ENCODE results near the gene TOX3. TPM values are rescaled to one million over a fixed set of nuclear protein-coding genes. Genes with fewer than 3 reads are reported as not detected.

The TOX3 gene
- total and polyA plus RNA-seq, 10 of the 15 experiments (the other 5 are each of a cell fraction or from before 2014, with no cell fraction given): not detected

- H3K27me3 ChIP-seq (replicated peaks in 1 of 2; ENCODE audit: control insufficient read depth in 2 of 2, insufficient read depth in 2 of 2, low read length in 1 of 2): no peaks in the 10 kb centered on the region
- no peak for TF ChIP-seq BMI1 (IDR thresholded peaks at IDR 0.05; ENCODE audit: borderline replicate concordance)
- no peak for TF ChIP-seq RCOR1 (conservative IDR thresholded peaks at IDR 0.05; ENCODE audit: low read depth, low read length)
- TF ChIP-seq KAT2A (conservative IDR thresholded peaks at IDR 0.05; ENCODE audit: control insufficient read depth, low read depth, low read length): no peak
- TF ChIP-seq ZNF207 (IDR thresholded peaks at IDR 0.05; ENCODE audit: borderline replicate concordance): no peak
- TF ChIP-seq MYB (IDR thresholded peaks at IDR 0.05; ENCODE audit: borderline replicate concordance, low read depth, low read length): no peak
- TF ChIP-seq EED (IDR thresholded peaks at IDR 0.05; ENCODE audit: low read depth): no peak
- no peak for TF ChIP-seq SREBF1 (IDR thresholded peaks at IDR 0.05; ENCODE audit: low read length)
- TF ChIP-seq SMAD1 (IDR thresholded peaks at IDR 0.05; ENCODE audit: low read depth, partially characterized antibody): no peak
- TF ChIP-seq IRF3 (IDR thresholded peaks at IDR 0.05): no peak
- TF ChIP-seq IKZF2 (IDR thresholded peaks at IDR 0.05): no peak
- FAIRE-seq (no peak), DNase-seq (ENCODE audit: low read depth, low spot score) (no peak), ATAC-seq (no peak)
- POLR2A ChIA-PET: no interaction called here
- WGBS (ENCODE audit: insufficient coverage, insufficient replicate concordance, low lambda C conversion rate, missing lambda C conversion rate): 24% methylated on average over 8 of the region's 8 CpGs
- intact Hi-C loops (cut with micrococcal nuclease; ENCODE audit: unreplicated experiment) (no loop called here), in situ Hi-C loops (cut with MboI) (no loop called here)
- CTCF ChIA-PET: no interaction called here
- RAD21 ChIA-PET (ENCODE audit: unreplicated experiment): no interaction called here
- H3K9ac ChIP-seq (ENCODE audit: control insufficient read depth, insufficient read depth, low read length): no peak overlapping the region
- no peaks in the 10 kb centered on the region for H3K36me3 ChIP-seq (ENCODE audit: control insufficient read depth in 2 of 2, insufficient read depth in 2 of 2, low read length in 1 of 2)
- H3K4me2 ChIP-seq (ENCODE audit: control insufficient read depth, insufficient read depth): no peak overlapping the region
- H3K79me2 ChIP-seq (ENCODE audit: control insufficient read depth, insufficient read depth, low read length): no peaks in the 10 kb centered on the region
- no peak overlapping the region for H3K4me3 ChIP-seq
- H2AFZ ChIP-seq (ENCODE audit: control insufficient read depth, low read depth, low read length): no peak overlapping the region
- no TSS peak for BruUV-seq (replicated peaks)
- H3K27ac ChIP-seq (ENCODE audit: control insufficient read depth, insufficient read depth): no peak overlapping the region
- SMC1A ChIA-PET (ENCODE audit: uncharacterized antibody, unreplicated experiment): no interaction called here
- no peaks in the 10 kb centered on the region for H3K4me1 ChIP-seq (ENCODE audit: control insufficient read depth, insufficient read depth, low read length)
- H4K20me1 ChIP-seq (ENCODE audit: control insufficient read depth, insufficient read depth): no peaks in the 10 kb centered on the region
- H3K9me3 ChIP-seq (replicated peaks; ENCODE audit: control insufficient read depth, insufficient read depth, low read length): no peaks in the 10 kb centered on the region
Observed at GRCh38 chr16:52532384-52532783, 14.6 kb downstream of the TOX3 start.
